HG03378 (cell line): ENCODE measurements around the gene PTPN2.
"Not testable (repeated sequence)": the region's sequence is repeated elsewhere in the genome, so short reads cannot be mapped to it uniquely, and the experiment has no call there.

Experiments
- ATAC-seq: cut with Tn5 transposase; IDR thresholded peaks from one replicate; pipeline ENCODE4 v1.9.1; 2021; ENCODE audit warnings: mild to moderate bottlenecking, moderate library complexity; ENCODE audit not compliant: unreplicated experiment

The PTPN2 gene

GRCh38 chr18:12895014-12895413, 11.0 kb upstream of the PTPN2 start:
- no peak for ATAC-seq

- no peak for ATAC-seq
Observed at GRCh38 chr18:12891561-12891960, 7.5 kb upstream of the PTPN2 start.

DNA sequence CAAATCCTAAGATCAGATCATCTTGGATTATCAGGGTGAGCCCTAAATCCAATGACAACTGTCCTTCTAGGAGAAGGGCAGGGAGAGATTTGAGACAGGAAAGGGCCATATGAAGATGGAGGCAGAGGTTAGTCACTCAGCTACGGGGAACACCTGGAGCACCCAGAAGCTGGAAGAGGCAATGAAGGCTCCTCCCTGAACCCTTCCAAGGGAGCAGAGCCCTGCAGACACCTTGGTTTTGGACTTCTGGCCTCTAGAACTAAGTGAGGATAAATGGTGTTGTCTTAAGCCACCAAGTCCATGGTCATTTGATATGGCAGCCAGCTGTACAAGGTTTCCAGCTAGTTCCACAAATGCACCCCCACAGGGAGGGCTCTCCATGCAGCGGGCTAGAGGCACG, 6.9 kb upstream of the PTPN2 start:
- ATAC-seq = no peak

DNA sequence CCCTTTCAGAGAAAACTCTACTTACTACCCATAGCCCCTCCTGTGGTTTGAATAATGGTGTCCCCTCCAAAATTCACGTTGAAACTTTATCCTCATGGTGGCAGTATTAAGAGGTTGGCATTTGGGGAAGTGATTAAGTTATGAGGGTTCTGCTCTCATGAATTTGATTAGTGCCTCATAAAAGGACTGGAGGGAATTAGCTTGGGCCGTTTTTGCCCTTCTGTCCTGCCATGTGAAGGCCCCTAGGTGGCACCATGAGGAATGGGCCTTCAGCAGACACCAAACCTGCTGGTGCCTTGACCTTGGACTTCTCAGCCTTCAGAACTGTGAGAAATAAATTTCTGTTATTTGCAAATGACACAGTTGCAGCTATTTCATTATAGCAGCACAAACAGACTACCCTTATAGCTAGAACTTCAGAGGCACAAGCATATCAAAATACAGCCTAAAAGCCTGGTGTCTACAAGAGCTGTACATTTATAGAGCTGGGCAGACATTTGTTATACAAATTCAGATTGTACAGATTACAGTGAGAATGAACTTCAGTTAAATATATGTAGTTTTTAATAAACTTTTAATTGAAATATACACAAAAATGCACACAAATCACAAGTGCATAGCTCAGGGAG, 2.6 kb upstream of the PTPN2 start:
- ATAC-seq = no peak

DNA sequence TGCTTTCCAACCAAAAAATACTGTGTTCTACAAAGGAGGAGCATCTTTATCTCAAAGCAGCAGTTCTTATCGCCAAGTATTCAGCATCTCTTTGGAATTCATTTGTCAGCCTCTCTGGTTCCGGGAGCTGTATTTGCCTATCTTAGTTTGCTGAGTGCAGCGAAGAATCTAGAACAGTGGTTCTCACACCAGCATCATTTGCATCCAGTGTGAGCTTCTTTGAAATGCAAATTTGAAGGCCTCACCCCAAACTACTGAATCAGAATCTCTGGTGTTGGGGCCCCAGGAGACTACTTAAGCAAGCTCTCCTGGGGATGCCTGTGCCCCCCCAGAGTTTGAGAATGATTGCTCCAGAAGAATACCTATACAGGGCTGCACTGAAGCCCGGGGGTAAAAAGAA, 1.5 kb upstream of the PTPN2 start:
- no peak for ATAC-seq

GRCh38 chr18:12884406-12885323, 628 bp upstream of the PTPN2 start:
- no peak for ATAC-seq

DNA sequence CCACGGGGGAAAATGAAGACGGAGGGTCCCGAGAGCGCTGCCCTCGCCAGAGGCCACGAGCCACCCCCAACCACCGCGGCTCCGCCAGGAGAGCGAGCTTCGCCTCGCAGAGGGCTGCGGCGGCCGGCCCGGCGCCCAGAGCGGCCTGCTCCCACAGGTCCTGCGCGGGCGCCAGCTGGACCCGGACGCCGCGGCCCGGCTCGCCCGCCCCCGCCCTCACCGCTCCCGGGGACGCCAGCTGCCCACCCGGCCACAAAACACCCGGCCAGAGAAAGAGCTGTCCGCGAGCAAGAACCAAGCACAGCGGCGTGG, 709 bp downstream of the PTPN2 start:
- no peak for ATAC-seq

GRCh38 chr18:12882453-12883371, 1.3 kb downstream of the PTPN2 start:
- no peak for ATAC-seq

- ATAC-seq = no peak
Observed at GRCh38 chr18:12880541-12880910, 3.5 kb downstream of the PTPN2 start.

GRCh38 chr18:12879840-12880540, 4.0 kb downstream of the PTPN2 start:
- no peak for ATAC-seq

DNA sequence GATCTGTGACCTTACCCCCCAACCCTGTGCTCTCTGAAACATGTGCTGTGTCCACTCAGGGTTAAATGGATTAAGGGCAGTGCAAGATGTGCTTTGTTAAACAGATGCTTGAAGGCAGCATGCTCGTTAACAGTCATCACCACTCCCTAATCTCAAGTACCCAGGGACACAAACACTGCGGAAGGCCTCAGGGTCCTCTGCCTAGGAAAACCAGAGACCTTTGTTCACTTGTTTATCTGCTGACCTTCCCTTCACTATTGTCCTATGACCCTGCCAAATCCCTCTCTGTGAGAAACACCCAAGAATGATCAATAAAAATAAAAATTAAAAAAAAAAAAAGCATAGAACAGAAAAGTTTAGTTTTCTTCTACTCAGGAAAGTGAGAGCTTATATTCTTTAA, 9.0 kb downstream of the PTPN2 start:
- ATAC-seq = not testable (repeated sequence)

DNA sequence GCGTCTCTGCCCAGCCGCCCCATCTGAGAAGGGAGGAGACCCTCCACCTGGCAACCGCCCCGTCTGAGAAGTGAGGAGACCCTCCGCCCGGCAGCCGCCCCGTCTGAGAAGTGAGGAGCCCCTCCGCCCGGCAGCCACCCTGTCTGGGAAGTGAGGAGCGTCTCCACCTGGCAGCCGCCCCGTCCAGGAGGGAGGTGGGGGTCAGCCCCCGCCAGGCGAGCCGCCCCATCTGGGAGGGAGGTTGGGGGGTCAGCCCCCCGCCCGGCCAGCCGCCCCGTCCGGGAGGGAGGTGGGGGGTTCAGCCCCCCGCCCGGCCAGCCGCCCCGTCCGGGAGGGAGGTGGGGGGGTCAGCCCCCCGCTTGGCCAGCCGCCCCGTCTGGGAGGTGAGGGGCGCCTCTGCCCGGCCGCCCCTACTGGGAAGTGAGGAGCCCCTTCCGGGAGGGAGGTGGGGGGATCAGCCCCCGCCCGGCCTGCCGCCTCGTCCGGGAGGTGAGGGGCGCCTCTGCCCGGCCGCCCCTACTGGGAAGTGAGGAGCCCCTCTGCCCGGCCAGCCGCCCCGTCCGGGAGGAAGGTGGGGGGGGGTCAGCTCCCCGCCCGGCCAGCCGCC, 10.0 kb downstream of the PTPN2 start:
- not testable (repeated sequence) for ATAC-seq

GRCh38 chr18:12872408-12872807, 11.6 kb downstream of the PTPN2 start:
- no peak for ATAC-seq

DNA sequence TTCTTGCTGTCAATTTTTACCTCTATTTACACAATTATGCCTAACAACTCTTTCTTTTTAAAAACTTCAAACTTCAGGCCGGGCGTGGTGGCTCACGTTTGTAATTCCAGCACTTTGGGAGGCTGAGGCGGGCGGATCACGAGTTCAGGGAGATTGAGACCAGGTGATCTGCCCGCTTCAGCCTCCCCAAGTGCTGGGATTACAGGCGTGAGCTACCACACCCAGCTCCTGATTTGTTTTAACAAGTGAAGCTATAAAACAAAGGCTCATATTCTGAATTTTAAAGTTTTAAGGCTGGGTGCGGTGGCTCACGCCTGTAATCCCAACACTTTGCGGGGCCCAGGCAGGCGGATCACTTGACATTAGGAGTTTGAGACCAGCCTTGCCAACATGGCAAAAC, 15.5 kb downstream of the PTPN2 start:
- ATAC-seq = no peak

DNA sequence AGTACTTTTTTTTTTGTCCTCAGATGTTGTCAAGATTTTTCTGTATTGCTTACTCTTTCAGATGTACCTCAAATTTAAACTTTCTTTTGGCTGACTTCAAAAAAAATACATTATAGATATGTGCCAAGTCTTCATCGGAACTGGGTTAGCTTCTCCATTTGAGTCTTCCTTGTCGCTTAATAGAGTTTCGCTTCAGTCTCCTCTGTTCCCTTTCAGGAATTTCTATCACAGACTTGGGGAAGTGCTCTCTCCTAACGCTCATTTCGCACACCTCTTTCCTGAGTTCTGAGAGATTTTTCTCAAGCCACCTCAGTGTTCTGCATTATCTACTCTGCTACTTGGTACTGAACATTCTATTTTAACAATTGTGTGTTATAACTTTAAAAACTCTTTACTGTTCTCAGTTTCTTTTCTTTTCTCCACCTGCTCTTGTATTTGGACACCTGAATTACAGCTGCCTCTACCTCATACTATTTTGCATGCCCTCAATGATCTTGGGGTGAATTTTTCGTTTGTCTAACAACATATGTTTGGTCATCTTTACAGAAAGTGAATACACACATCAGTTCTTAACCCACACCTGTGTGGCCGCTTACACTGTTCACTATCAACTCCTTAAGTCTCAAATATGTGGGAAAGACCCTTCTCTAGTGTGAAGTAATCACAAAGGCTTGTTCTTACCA, 16.5 kb downstream of the PTPN2 start:
- no peak for ATAC-seq

DNA sequence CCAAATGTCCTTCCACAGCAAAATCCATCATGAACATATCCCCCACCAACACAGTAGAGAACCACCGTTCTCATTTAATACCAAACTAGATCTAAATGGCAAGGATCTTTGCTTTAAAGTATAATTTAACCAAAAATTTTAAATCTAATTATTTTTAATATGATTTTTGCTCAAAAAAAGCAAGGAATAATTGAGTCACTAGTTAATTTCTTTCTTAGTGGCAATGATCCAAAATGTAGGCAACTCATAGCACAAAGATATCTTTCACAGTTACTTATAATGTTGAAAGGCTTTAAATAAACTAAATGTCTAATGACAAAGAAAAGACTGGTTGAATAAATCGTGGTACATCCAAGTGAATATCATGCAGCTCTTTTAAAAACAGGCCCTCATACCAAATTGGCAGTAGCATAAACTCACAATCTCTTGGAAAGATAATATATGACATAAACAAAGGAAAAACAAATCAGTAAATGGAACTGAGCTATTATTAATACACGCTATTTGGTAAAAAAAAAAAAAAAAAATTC, 20.3 kb downstream of the PTPN2 start:
- no peak for ATAC-seq

DNA sequence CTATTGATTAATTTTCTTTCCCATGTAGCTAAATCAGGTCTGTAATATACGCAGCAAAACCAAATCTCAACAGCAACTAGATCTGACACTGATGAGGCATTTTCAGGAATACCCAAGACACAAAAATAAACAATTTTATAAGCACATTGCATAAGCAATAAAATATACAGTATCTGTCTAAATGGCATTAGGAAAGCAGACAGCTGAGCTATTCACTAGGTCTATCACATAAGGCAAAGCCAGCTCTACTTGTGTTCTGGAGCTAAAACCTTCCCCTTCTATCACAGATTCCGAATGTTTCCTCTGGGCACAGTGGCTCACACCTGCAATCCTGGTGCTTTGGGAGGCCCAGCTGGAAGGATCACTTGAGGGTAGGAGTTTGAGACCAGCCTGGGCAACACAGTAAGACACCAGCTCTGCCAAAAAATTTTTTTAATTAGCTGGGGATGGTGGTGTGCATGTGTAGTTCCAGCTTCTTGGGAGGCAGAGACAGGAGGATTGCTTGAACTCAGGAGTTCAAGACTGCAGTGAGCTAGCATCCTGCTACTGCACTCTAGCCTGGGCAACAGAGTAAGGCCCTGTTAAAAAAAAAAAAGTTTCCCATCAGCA, 21.1 kb downstream of the PTPN2 start:
- no peak for ATAC-seq

DNA sequence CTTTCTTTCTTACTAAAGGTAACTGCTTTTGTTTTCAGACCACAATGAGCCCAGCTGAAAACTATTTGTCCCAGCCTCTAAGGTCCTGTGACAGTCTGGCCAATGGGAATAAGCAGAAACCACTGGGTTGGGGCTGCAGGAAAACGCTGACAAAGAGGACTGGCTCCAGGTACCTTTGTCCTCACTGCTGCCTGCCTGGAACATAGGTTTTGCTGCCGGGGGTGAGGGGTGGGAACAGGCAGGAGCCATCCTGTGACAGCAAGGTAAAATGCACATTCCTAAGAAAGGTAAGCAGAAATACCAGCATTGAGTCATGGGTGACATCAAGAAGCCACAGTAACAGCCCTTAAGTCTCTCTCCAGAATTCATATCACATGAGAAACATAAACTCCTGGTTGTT, 21.6 kb downstream of the PTPN2 start:
- ATAC-seq = no peak

DNA sequence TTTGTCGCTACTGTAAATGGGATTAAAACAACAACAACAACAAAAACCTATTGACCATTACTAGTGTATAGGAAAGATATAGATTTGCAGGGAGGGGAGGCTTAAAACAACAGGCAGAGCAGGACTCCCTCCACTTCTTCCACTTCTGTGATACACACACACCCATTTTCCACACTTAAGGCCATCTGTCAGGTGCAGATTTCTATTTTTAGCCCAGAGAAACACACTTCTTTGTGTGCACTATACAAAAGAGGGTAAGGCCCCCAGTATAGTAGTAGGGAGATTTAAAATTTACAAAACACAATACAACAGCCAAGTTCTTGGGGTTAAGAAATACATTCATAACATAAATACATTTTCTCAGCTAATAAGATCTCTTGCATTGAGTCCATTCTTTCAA, 22.4 kb downstream of the PTPN2 start:
- ATAC-seq = no peak
